ENCODE measurements around the gene KCNIP3.
"Not testable (repeated sequence)": the region's sequence is repeated elsewhere in the genome, so short reads cannot be mapped to it uniquely, and the experiment has no call there.

Gene KCNIP3

DNA sequence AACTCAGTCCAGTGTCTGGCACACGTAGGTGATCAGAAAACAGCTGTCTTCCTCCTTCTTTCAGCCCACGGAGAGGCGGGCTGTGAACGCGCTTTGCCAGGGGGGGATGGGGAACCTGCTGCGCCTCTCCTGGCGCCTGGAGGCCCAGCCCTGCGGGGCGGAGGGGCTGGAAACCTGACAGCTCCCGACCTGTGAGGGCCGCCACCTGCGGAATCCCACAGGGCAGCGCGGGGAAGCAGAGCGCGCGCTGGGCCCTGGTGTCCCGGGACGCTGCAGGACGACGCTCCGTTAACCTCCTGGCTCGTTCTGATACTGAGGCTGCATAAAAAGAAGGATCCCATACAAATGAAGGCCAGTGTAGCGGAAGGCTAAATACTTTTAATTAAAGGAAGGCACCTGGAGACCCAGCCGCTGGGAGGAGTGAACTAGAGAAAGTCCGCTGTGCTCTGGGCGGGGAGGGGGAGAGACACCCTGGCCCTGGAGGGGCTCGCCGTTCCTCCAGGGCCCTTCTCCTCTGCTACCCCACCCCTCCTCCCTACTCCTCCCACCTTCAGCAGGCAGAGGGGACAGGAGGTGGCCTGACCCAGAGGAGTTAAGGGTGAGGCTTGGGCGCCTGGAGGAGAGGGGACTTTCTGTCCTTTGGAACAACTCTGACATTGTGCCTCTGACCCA, 130.2 kb downstream of the KCNIP3 start:
- not testable (repeated sequence) for DNase-seq

DNA sequence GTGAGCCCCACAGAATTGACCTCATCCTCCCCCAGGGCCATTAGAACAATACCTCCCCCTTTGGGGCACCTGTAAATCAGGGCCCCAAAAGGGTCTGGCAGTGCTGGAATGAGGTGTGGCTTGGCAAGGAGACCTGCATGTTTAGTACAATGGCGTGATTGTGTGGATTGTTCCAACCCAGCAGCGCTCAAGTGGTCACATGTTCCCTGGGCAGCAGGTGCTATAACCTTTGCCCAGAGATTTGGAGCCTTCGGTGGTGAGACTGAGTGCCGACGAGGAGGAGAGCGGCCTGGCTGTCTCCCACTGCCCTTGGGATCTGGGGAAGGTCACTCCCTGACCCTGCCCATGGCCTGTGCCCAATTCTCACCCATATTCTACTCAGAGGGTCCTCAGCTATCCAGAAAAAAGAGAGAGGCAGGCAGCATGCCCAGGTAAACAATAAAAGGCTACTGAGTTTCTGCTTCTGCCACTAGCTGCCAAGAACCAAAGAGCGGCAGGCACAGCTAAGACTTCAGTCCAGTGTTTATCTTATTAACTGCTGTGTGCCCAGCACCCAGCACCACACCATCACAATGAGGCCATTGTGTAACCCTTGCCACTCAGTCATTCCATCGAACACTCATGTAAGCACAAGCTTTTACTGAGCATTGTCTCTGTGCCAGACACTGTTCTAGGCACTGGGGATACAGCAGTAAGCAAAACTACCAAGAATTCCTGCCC, 132.8 kb downstream of the KCNIP3 start:
- not testable (repeated sequence) for DNase-seq

DNA sequence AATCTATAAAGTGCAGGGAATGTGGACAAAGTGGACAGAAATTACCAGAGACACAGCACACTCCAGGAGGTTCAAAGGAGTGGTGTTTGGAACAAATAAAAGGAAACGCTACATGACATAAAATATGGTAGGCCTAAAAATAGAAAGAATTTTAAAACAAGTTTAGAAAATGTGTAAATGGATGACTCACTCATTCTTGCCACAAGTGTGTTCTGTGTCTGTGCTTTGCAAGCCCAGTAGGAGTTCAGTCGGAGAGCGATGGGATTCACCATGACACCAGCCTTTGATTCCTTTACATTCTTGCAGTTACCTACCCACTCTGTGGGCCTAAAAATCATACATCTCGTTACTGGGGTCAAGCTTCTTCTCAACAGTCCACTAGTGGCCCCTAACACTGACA, 136.2 kb downstream of the KCNIP3 start:
- DNase-seq = not testable (repeated sequence)

DNA sequence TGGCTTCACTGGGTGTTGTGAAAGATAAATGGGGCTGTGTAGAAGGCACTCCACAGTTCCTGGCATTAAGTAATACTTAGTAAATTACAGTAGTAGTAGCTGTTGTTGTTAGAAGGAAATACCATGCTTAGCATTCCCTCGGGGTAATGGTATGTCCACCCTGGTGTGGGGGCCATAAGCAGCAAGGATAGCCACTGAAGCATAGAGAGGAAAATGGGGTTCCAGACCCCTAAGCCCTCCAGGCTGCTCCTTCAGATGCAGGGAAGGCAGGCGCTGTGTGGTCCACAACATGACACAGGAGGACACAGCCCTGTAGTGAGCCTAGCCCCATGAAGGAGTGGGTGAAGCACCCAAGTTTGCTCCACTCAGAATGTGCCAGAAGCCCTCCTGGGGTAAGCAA, 136.8 kb downstream of the KCNIP3 start:
- not testable (repeated sequence) for DNase-seq

DNA sequence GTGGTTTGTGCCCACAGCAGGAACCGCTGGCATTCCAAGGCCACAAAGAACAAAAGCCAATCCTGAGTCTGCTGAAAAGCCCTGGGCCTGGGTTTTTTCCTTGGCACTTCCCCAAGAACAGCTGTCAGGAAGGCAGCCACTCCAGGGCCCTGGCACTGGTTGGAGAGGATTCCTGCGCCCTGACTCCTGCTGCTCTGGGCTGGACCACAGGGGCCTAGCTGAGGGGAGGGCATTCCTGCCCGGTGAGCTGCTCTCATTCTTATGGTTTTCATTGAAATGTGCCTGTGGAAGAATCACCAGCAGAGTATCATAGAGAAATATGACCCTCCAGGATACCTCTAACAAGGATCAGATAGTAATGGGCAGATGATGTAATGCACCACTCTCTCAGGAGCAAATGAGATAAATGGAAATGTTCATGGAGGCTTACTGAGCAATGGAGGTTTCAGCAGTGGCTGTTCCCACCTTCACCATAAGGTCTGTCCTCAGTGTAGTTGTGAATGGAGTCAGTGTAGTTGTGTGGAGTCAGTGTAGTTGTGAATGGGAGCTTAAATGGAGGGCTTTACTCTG, 137.4 kb downstream of the KCNIP3 start:
- DNase-seq = not testable (repeated sequence)

DNA sequence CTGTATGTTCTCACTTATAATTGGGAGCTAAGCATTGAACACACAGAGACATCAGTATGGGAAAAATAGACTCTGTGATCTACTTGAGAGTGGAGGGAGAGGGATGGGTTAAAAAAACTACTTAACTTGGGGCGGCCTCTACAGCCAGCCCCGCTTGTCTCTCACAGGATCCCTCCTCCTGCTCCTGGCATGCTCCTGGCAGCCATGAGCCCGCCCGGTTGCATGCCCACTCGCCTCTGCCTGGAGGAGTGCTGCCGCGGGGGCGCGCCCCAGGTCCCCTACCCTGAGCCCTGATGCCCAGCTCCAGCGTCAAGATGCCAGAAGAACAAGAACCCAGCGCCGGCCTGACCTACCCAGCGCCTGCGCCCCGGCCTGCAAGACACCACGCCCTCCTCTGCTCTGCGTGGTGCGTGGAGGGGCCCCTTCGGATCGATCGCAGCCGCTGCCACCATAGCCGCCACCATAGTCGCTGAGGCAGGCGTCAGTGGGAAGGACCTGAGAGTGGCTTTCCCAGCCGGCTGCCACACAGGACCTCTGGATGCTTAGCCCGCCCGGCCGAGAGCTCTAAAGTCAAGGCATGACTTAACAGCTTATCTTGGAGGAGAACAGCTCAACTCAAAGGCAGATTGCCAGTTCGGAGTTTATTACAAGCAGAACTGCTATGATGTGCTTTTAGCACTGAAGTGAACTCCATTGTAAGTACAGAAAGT, 138.2 kb downstream of the KCNIP3 start:
- not testable (repeated sequence) for DNase-seq
